GM19238 (cell line): ENCODE results near the gene FAM234A.
"Not testable (repeated sequence)": the region's sequence is repeated elsewhere in the genome, so short reads cannot be mapped to it uniquely, and the experiment has no call there.

ENCODE experiments used
- DNase-seq: peaks from one replicate; pipeline ENCODE4 v3.0.0; 2011; ENCODE audit warnings: low spot score; ENCODE audit not compliant: insufficient read length

FAM234A gene, protein sequence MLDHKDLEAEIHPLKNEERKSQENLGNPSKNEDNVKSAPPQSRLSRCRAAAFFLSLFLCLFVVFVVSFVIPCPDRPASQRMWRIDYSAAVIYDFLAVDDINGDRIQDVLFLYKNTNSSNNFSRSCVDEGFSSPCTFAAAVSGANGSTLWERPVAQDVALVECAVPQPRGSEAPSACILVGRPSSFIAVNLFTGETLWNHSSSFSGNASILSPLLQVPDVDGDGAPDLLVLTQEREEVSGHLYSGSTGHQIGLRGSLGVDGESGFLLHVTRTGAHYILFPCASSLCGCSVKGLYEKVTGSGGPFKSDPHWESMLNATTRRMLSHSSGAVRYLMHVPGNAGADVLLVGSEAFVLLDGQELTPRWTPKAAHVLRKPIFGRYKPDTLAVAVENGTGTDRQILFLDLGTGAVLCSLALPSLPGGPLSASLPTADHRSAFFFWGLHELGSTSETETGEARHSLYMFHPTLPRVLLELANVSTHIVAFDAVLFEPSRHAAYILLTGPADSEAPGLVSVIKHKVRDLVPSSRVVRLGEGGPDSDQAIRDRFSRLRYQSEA

DNA sequence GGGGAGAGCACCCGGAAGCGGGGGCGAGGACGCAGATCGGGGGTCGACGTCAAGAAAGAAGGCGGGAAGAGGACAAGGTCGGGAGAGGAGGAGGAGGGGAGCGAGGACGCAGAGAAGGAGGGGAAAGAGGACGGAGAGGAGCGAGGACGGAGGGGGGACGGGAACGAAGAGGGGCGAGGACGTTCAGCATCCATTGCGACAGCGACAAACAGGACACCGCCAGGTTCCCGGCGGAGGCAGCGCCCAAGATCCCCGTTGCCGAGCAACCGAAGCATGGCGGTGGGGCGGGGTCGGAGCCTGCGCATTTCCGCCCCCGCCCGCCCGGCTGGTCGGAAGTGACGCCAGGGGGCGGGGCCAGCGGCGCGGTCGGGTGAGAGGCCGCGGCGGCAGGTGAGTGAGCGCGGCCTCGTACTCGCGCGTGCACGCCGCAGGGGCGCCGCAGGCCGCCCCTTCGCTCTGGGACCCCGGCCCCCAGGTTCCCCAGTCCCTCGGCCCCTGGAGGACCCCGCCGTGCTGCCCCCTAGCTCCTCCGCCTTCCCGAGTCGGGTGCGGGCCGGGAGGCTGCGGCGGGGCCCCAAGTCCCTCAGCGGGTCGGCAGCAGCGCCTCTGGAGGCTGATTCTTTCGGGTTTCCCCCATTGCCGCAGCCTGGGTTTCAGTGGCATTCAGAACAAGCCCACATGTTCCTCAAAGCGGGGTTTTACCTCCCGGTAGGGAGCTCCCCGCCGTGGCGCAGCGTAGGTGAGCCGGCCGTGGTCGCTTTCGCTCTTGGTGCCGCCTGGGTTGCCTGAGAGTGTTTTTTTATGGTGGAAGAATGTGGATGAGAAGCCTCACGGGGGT is at the start of gene FAM234A:
Gene FAM234A (plus strand): TSS at position 354 of the 838 bp plus-strand sequence. CDS start 19,593 bp downstream, outside the sequence.
- peak; percentile 92 for DNase-seq

GRCh38 chr16:185213-185612 is 49.4 kb upstream of the FAM234A start:
- no peak for DNase-seq

- no peak for DNase-seq
Observed at GRCh38 chr16:185691-186090, 48.9 kb upstream of the FAM234A start.

DNA sequence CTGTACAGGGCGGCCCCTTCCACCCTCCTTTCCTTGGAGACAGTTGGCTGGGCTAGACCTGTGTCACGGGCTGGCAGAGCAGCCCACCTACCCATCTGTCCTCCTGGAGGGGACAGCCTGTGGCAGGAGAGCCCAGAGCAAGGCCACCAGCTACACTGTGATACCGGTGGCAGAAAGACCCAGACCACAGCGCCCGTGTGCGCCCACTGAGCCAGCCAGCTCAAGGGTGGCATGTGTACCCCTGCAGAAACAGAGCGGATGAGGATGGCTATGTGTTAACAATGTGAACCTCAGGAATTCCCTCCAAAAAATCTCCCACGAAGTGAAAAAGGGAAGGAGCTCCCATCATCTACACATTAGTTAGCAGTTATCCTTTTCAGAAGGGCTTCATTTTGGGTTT is 47.3 kb upstream of the FAM234A start:
- DNase-seq: no peak

DNA sequence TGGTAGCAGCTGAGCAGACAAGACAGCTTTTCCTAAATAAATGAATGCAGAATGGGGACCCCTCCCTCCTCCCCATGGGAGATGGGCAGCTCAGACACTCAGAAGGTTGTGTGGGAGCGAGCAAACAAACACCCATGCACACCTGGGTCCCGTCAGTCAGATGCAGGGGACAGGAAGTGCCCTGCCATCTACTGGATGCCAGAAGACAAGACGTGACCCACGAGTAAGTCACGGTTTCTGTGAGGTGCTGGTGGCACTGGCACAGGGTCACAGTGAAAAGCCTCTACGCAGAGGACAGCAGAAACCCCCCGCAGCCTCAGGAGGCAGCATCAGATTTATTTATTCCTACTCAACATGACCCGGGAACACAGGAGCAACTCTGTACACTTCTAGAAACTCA is 45.9 kb upstream of the FAM234A start:
- no peak for DNase-seq

GRCh38 chr16:189604-190186 is 44.9 kb upstream of the FAM234A start:
- DNase-seq: no peak

DNA sequence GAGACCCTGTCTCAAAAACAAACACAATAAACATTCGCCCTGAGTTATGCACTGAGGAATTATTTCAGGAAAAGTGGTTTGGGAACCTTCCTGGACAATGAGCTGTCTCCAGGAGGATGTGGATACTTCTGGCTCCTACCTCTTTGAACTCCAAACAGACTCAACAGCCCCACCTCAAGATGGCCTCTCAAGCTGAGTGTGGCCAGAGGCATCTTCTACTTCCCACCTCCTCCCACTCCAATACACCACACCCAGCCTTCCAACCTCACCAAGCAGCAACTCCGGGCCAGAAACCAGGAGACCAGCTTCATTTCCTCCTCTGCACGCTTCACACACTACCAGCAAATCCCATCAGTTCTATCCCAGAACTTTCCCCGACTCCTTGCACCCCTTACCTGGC is 42.8 kb upstream of the FAM234A start:
- no peak for DNase-seq

GRCh38 chr16:192686-193085 is 41.9 kb upstream of the FAM234A start:
- DNase-seq: no peak

- no peak for DNase-seq
Observed at GRCh38 chr16:193441-193840, 41.2 kb upstream of the FAM234A start.

GRCh38 chr16:194516-194915 is 40.1 kb upstream of the FAM234A start:
- no peak for DNase-seq

GRCh38 chr16:200388-200787 is 34.2 kb upstream of the FAM234A start:
- DNase-seq: no peak

DNA sequence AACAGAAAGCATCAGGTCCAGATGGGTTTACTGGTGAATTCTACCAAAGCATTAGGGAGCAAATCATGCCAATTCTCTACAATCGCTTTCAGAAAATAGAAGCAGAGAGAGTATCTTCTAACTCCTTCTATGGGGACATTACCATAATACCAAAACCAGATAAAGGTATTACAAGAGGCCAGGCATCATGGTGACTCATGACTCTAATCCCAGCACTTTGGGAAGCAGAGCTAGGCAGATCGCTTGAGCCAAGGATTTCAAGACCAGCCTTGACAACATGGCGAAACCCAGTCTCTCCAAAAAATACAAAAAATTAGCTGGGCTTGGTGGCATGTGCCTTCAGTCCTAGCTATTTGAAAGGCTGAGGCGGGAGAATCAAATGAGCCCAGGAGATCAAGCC is 31.4 kb upstream of the FAM234A start:
- DNase-seq: no peak

GRCh38 chr16:204046-204445 is 30.6 kb upstream of the FAM234A start:
- not testable (repeated sequence) for DNase-seq

GRCh38 chr16:209359-209758 is 25.3 kb upstream of the FAM234A start:
- DNase-seq: not testable (repeated sequence)

DNA sequence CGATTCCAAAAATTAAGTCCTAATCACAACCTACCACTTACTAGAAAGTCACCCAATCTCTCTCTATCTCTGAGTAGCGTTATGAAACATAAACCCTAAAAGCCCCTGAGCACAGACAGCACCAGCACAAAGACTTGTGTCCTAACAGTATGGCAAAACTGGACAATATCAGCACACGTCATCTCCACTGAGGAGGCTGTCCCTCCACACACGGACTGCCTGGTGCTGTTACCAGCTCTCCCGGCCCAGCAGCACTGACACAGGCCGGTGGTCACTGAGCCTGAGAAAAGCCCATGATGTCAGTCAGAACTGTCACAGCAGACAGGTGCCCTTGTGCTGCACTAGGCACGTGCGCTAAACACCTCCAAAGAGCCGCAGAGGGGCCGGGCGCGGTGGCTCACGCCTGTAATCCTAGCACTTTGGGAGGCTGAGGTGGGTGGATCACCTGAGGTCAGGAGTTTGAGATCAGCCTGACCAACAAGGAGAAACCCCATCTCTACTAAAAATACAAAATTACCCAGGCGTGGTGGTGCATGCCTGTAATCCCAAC is 22.9 kb upstream of the FAM234A start:
- not testable (repeated sequence) for DNase-seq

- no peak for DNase-seq
Observed at GRCh38 chr16:212999-213398, 21.6 kb upstream of the FAM234A start.

DNA sequence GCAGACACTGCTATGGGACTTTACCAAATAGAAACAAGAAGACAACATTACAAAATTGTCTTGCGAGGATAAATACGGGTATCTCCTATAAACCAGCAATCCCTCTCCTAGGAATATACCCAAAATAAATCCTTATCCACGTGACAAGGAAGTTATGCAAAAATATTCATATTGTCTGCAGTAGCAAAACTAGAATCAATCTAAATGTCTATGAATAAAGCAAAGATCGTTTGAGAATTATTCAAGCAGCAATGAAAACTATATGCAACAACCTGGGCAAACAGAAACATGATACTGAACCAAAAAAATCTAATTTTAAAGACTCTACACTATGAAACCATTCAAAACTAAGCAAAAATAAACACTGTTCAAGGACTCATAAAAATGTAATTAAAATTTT is 14.6 kb upstream of the FAM234A start:
- DNase-seq: no peak

- no peak for DNase-seq
Observed at GRCh38 chr16:228151-228851, 6.3 kb upstream of the FAM234A start.

GRCh38 chr16:228852-229730 is 5.5 kb upstream of the FAM234A start, which contains the start of gene LUC7L:
LUC7L (minus strand) TSS chr16:229449; CDS start chr16:229339, 110 bp downstream.
- DNase-seq: peak; percentile 90
